GM12872 (cell line): ENCODE data around the gene MED13L.

Experiments used
- CTCF ChIP-seq: IDR thresholded peaks from 3 replicates; pipeline ENCODE4 v1.5.1; 2011; ENCODE audit warnings: low read depth, mild to moderate bottlenecking, low read length, moderate library complexity; ENCODE audit not compliant: insufficient read depth

The MED13L gene

DNA sequence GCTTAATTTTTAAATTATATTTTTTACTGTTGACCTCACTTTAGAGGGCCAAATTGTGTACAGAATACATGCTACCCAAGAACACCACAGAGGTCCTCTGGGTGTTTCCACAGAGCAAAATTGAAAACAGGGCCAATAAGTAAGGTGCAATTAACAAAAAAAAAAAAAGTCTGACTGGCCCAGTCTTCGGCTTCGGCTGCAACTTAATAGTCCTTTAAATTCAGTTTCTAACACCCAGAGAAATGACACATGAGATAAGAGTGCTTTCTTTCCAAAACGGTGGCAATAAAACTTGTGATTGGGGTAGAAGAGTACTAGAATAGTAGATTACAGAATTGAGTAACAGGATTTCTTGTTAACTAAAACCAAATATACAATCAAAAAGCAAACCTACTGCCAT is 81.3 kb downstream of the MED13L start:
- TF ChIP-seq CTCF: no peak

GRCh38 chr12:116194935-116195431 is 82.5 kb downstream of the MED13L start:
- peak; percentile 37; the same call in 2 of the 3 replicates for TF ChIP-seq CTCF

- no peak for TF ChIP-seq CTCF
Observed at GRCh38 chr12:116189692-116190091, 87.8 kb downstream of the MED13L start.

DNA sequence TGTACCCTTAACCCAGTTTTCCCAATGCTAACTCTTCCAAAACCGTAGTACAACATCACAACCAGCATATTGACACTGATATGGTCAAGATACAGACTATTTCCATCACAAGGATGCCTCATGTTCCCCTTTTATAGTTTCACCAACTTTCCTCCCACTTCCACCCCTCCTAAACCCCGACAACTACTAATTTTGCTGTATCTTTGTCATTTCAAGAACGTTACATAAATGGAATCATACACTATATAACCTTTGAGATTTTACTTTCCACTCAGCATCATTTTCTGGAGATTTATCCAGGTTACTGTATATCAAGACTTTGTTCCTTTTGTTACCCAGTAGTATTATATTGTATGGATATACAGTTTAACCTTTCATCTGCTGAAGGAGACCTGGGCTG is 88.9 kb downstream of the MED13L start:
- no peak for TF ChIP-seq CTCF

DNA sequence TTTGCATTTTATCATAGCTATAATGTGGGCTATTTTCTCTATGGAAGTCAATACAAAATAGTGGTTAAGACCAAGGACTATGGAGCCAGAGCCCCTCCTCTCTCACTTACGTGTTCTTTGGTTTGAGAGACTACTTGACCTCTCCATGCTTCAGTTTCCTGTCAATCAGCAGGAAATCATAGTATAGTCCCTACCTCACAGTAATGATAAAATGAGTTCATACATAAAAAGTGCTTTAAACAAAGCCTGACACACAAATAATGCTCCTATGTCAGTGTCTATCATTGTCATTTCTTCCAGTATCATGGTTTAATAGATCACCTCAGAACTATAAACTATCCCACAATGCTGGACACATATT is 90.4 kb downstream of the MED13L start:
- TF ChIP-seq CTCF: no peak

- TF ChIP-seq CTCF: no peak
Observed at GRCh38 chr12:116186482-116187150, 90.9 kb downstream of the MED13L start.

DNA sequence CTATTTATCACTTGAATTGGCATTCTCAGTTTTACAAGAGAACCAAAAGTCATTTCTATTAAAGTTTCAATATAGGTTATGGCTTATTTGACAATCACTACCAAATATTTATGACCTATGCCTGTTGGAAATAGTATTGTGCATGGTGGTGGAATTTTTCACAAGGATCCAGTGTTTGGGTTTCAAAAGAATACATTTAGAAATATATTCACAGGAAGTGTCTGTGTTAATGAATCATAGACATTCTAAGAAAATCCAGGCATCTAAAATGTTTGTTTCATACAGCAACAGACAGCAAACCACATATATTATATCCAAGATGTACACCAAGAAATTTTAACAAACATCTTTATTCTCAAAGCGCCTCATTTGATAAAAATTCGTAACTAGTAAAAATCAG is 92.7 kb downstream of the MED13L start:
- TF ChIP-seq CTCF: no peak
